Fibroblast of lung (primary cell): ENCODE data around the gene SRGAP1. TPM values are rescaled to one million over a fixed set of nuclear protein-coding genes. Genes with fewer than 3 reads are reported as not detected.

Experiments used
- DNase-seq, 2 donors: peaks; one replicate each; pipeline versions ENCODE4 v3.0.0 to v3.0.0-alpha.2; 2010; ENCODE audit warnings: low read depth in 2 of 2
- H2AFZ ChIP-seq: 2 replicates; pipeline ENCODE4 v1.5.1; 2012; ENCODE audit warnings: low read length, control low read depth, inconsistent platforms
- H3K27ac ChIP-seq: 2 replicates; pipeline ENCODE4 v1.5.1; 2011; ENCODE audit warnings: low read length, control low read depth; ENCODE audit not compliant: insufficient read depth
- H3K27me3 ChIP-seq: 2 replicates; pipeline ENCODE4 v1.5.1; 2011; ENCODE audit warnings: mild to moderate bottlenecking, low read length; ENCODE audit not compliant: control insufficient read depth, insufficient read depth
- H3K36me3 ChIP-seq: 2 replicates; pipeline ENCODE4 v1.5.1; 2011; ENCODE audit warnings: low read length; ENCODE audit not compliant: control insufficient read depth, insufficient read depth
- H3K4me1 ChIP-seq: 2 replicates; pipeline ENCODE4 v1.5.1; 2011; ENCODE audit warnings: low read length; ENCODE audit not compliant: control insufficient read depth, insufficient read depth; ENCODE audit errors: extremely low read depth
- H3K4me2 ChIP-seq: 2 replicates; pipeline ENCODE4 v1.5.1; 2011; ENCODE audit warnings: low read length, control low read depth; ENCODE audit not compliant: insufficient read depth; ENCODE audit errors: extremely low read depth
- H3K4me3 ChIP-seq, 4 experiments: fragments of 200-600 bp in 1 of 4; sonication (generic) in 1 of 4; replicated peaks in 1 of 4; 2 replicates each; pipeline ENCODE4 v1.5.1; 2011 to 2016; ENCODE audit warnings: low read length in 4 of 4, low read depth in 3 of 4, mild to moderate bottlenecking in 3 of 4, control low read depth in 2 of 4, inconsistent platforms in 1 of 4, mixed read lengths in 1 of 4; ENCODE audit not compliant: insufficient read depth in 1 of 4; ENCODE audit errors: control extremely low read depth in 1 of 4
- H3K79me2 ChIP-seq: 2 replicates; pipeline ENCODE4 v1.5.1; 2012; ENCODE audit warnings: mild to moderate bottlenecking, low read length, inconsistent platforms; ENCODE audit not compliant: control insufficient read depth, insufficient read depth
- H3K9ac ChIP-seq: 2 replicates; pipeline ENCODE4 v1.5.1; 2011; ENCODE audit warnings: mild to moderate bottlenecking, low read length, control low read depth; ENCODE audit not compliant: insufficient read depth
- H3K9me3 ChIP-seq: 2 replicates; pipeline ENCODE4 v1.5.1; 2012; ENCODE audit warnings: low read depth, low read length; ENCODE audit not compliant: control insufficient read depth, insufficient read depth
- H4K20me1 ChIP-seq: 2 replicates; pipeline ENCODE4 v1.5.1; 2011; ENCODE audit warnings: low read length; ENCODE audit not compliant: control insufficient read depth, insufficient read depth; ENCODE audit errors: extremely low read depth
- CTCF ChIP-seq, 2 donors: IDR thresholded peaks in 1 of 2; conservative IDR thresholded peaks in 1 of 2; 1 replicate in 1 of 2; 2 replicates in 1 of 2; pipeline ENCODE4 v1.5.1; 2011 to 2012; ENCODE audit warnings: low read length in 2 of 2, control low read depth in 1 of 2, inconsistent platforms in 1 of 2, low read depth in 1 of 2, mild to moderate bottlenecking in 1 of 2
- EZH2 ChIP-seq: IDR thresholded peaks from 2 replicates; pipeline ENCODE4 v1.5.1; 2012; ENCODE audit warnings: low read length, control low read depth, mild to moderate bottlenecking; ENCODE audit errors: missing control alignments
- polyA plus RNA-seq, 2 donors: library from polyadenylated mRNA; depleted of rRNA in 1 of 2; stranded (reverse) in 1 of 2; unstranded in 1 of 2; fragments of >200 nt; gene quantifications; 2 replicates each; pipeline ENCODE4 v1.2.1, GENCODE V29; 2011 to 2012; ENCODE audit warnings: missing spikeins in 1 of 2
- total RNA-seq: library from RNA; depleted of rRNA; stranded (reverse); fragments of >200 nt; gene quantifications from 2 replicates; pipeline ENCODE4 v1.2.1, GENCODE V29; 2014

The SRGAP1 gene
- total and polyA plus RNA-seq, 2 donors (not counting 1 experiment from before 2014, with no cell fraction given), result 18.9 to 30.2 TPM

- Histone ChIP-seq H4K20me1 (no peaks in the 10 kb centered on the region), H3K27ac (no peak overlapping the region), H3K27me3 (no peaks in the 10 kb centered on the region), H3K9me3 (no peaks in the 10 kb centered on the region), H3K4me1 (no peaks in the 10 kb centered on the region), H2AFZ (no peak overlapping the region), H3K9ac (no peak overlapping the region), H3K79me2 (no peaks in the 10 kb centered on the region), H3K4me2 (no peak overlapping the region), H3K36me3 (no peaks in the 10 kb centered on the region), H3K4me3 (no peak overlapping the region)
- TF ChIP-seq CTCF (conservative IDR thresholded peaks at IDR 0.05 in 1 of 2, IDR thresholded peaks at IDR 0.05 in 1 of 2; ENCODE audit: low read depth in 1 of 2, low read length in 2 of 2), result no peak
- no peak for TF ChIP-seq EZH2
- no peak for DNase-seq
Measured at GRCh38 chr12:64203775-64204174, 359.3 kb downstream of the SRGAP1 start.

- H3K79me2 ChIP-seq, result no peaks in the 10 kb centered on the region
- no peak overlapping the region for H2AFZ ChIP-seq
- no peaks in the 10 kb centered on the region for H3K4me1 ChIP-seq
- no peaks in the 10 kb centered on the region for H4K20me1 ChIP-seq
- no peak for DNase-seq
- no peak overlapping the region for H3K9ac ChIP-seq
- H3K27ac ChIP-seq, result no peak overlapping the region
- no peak overlapping the region for H3K4me3 ChIP-seq
- H3K27me3 ChIP-seq, result no peaks in the 10 kb centered on the region
- H3K9me3 ChIP-seq, result no peaks in the 10 kb centered on the region
- H3K36me3 ChIP-seq, result no peaks in the 10 kb centered on the region
- H3K4me2 ChIP-seq, result no peak overlapping the region
- no peak for TF ChIP-seq CTCF (conservative IDR thresholded peaks at IDR 0.05 in 1 of 2, IDR thresholded peaks at IDR 0.05 in 1 of 2; ENCODE audit: low read depth in 1 of 2, low read length in 2 of 2)
- TF ChIP-seq EZH2, result no peak
Measured at GRCh38 chr12:64205542-64205941, 361.0 kb downstream of the SRGAP1 start.

- Histone ChIP-seq H3K9ac (no peak overlapping the region), H3K4me3 (no peak overlapping the region), H4K20me1 (no peaks in the 10 kb centered on the region), H3K4me1 (no peaks in the 10 kb centered on the region), H3K79me2 (no peaks in the 10 kb centered on the region), H3K9me3 (no peaks in the 10 kb centered on the region), H3K27me3 (no peaks in the 10 kb centered on the region), H3K36me3 (no peaks in the 10 kb centered on the region), H2AFZ (no peak overlapping the region), H3K4me2 (no peak overlapping the region), H3K27ac (no peak overlapping the region)
- TF ChIP-seq CTCF (conservative IDR thresholded peaks at IDR 0.05 in 1 of 2, IDR thresholded peaks at IDR 0.05 in 1 of 2; ENCODE audit: low read depth in 1 of 2, low read length in 2 of 2) (no peak), EZH2 (no peak)
- no peak for DNase-seq
Measured at GRCh38 chr12:64207453-64207852, 363.0 kb downstream of the SRGAP1 start.

Other genes with a start within 250 kb of the SRGAP1 start
- 4.4 and 5.0 TPM in 2 replicates for gene DPY19L2, start 176.2 kb upstream of the SRGAP1 start, total RNA-seq
- 1.3 and 5.0 TPM in 2 replicates for gene DPY19L2, start 176.2 kb upstream of the SRGAP1 start, polyA plus RNA-seq
- 13.2 and 14.9 TPM in 2 replicates for gene RXYLT1, start 64.8 kb upstream of the SRGAP1 start, total RNA-seq
- gene RXYLT1, start 64.8 kb upstream of the SRGAP1 start, polyA plus RNA-seq, result 15.8 and 19.6 TPM in 2 replicates